ENCODE data around the gene ZNF226.
"Not testable (repeated sequence)": the region's sequence is repeated elsewhere in the genome, so short reads cannot be mapped to it uniquely, and the experiment has no call there.

Gene ZNF226

GRCh38 chr19:44176590-44176989 lies 11.7 kb downstream of the ZNF226 start:
- no peaks in the 10 kb centered on the region for H3K4me1 ChIP-seq (ENCODE audit: insufficient read depth, low read length)
- H3K36me3 ChIP-seq (ENCODE audit: insufficient read depth, low read length) = peaks cover 58% of the 10 kb centered on the region
- peak overlapping the region in 1 of 2 donors; percentile 5 for H3K4me3 ChIP-seq (ENCODE audit: low read depth in 1 of 2, low read length in 2 of 2)
- H3K27ac ChIP-seq (ENCODE audit: low read depth, low read length) = no peak overlapping the region
- H3K27me3 ChIP-seq (ENCODE audit: control insufficient read depth in 1 of 2, insufficient read depth in 2 of 2, low read length in 2 of 2) = no peaks in the 10 kb centered on the region
- H3K9ac ChIP-seq (ENCODE audit: low read length) = no peak overlapping the region
- peaks cover 80% of the 10 kb centered on the region for H3K9me3 ChIP-seq (ENCODE audit: low read length)

GRCh38 chr19:44180968-44181367 lies 16.1 kb downstream of the ZNF226 start:
- H3K36me3 ChIP-seq (ENCODE audit: insufficient read depth, low read length) = peaks cover 14% of the 10 kb centered on the region
- H3K9ac ChIP-seq (ENCODE audit: low read length) = no peak overlapping the region
- no peak overlapping the region for H3K4me3 ChIP-seq (ENCODE audit: low read depth in 1 of 2, low read length in 2 of 2)
- H3K27me3 ChIP-seq (ENCODE audit: control insufficient read depth in 1 of 2, insufficient read depth in 2 of 2, low read length in 2 of 2) = no peaks in the 10 kb centered on the region
- no peak overlapping the region for H3K27ac ChIP-seq (ENCODE audit: low read depth, low read length)
- peaks cover 60% of the 10 kb centered on the region for H3K9me3 ChIP-seq (ENCODE audit: low read length)
- no peaks in the 10 kb centered on the region for H3K4me1 ChIP-seq (ENCODE audit: insufficient read depth, low read length)

- Histone ChIP-seq H3K27ac (ENCODE audit: low read depth, low read length) (no peak overlapping the region), H3K4me1 (ENCODE audit: insufficient read depth, low read length) (no peaks in the 10 kb centered on the region), H3K36me3 (ENCODE audit: insufficient read depth, low read length) (peaks cover 2% of the 10 kb centered on the region), H3K9ac (ENCODE audit: low read length) (no peak overlapping the region), H3K27me3 (ENCODE audit: control insufficient read depth in 1 of 2, insufficient read depth in 2 of 2, low read length in 2 of 2) (no peaks in the 10 kb centered on the region), H3K4me3 (ENCODE audit: low read depth in 1 of 2, low read length in 2 of 2) (peak overlapping the region in 1 of 2 donors; percentile 1), H3K9me3 (ENCODE audit: low read length) (peaks cover 59% of the 10 kb centered on the region)
These were observed 17.2 kb downstream of the ZNF226 start for GRCh38 chr19:44182145-44182544.

DNA sequence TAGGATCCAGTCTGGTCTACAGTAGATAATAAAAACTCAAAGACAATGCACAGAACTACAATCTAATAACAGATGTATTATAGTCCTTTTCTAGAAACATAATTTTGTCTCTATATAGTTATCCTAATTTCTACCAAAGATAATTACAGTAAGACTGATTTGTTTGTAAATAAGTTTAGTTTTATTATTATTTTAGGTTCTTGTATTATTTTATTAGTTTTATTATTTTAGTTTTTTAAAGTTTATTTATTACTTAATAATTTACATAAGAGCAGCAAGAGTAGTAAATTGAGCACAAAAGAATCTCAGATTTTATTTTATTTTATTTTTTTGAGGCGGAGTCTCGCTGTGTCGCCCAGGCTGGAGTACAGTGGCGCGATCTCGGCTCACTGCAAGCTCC lies 25.1 kb downstream of the ZNF226 start:
- Histone ChIP-seq H3K4me3 (ENCODE audit: low read depth in 1 of 2, low read length in 2 of 2) (no peak overlapping the region), H3K9me3 (ENCODE audit: low read length) (peaks cover 31% of the 10 kb centered on the region), H3K4me1 (ENCODE audit: insufficient read depth, low read length) (no peaks in the 10 kb centered on the region), H3K27me3 (ENCODE audit: control insufficient read depth in 1 of 2, insufficient read depth in 2 of 2, low read length in 2 of 2) (no peaks in the 10 kb centered on the region), H3K27ac (ENCODE audit: low read depth, low read length) (no peak overlapping the region), H3K9ac (ENCODE audit: low read length) (no peak overlapping the region), H3K36me3 (ENCODE audit: insufficient read depth, low read length) (no peaks in the 10 kb centered on the region)

DNA sequence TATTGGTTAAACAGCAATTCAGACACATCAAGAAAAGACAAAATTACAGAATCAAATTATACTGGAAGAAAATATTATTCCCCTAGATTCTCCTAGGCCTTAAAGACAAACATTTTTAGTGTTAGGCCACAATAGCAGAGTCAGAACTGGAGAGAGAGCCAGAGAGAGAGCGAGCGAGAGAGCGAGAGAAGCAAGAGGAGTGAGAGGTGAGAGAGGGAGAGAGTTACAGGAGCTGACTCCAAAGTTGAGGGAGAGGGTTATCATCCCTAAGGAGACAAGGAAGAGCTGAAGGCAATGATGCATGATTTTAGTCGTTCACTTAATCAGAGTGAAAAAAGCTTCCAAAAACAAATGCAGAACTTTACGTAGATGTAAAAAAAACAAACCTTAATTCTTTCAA lies 27.2 kb downstream of the ZNF226 start:
- Histone ChIP-seq H3K27me3 (ENCODE audit: control insufficient read depth in 1 of 2, insufficient read depth in 2 of 2, low read length in 2 of 2) (no peaks in the 10 kb centered on the region), H3K9ac (ENCODE audit: low read length) (no peak overlapping the region), H3K4me3 (ENCODE audit: low read depth in 1 of 2, low read length in 2 of 2) (peak overlapping the region in 1 of 2 donors; percentile 9), H3K27ac (ENCODE audit: low read depth, low read length) (no peak overlapping the region), H3K9me3 (ENCODE audit: low read length) (peaks cover 18% of the 10 kb centered on the region), H3K36me3 (ENCODE audit: insufficient read depth, low read length) (no peaks in the 10 kb centered on the region), H3K4me1 (ENCODE audit: insufficient read depth, low read length) (no peaks in the 10 kb centered on the region)

- no peak overlapping the region for H3K4me3 ChIP-seq (ENCODE audit: low read depth in 1 of 2, low read length in 2 of 2)
- H3K9me3 ChIP-seq (ENCODE audit: low read length) = peaks cover 14% of the 10 kb centered on the region
- no peak overlapping the region for H3K9ac ChIP-seq (ENCODE audit: low read length)
- no peaks in the 10 kb centered on the region for H3K36me3 ChIP-seq (ENCODE audit: insufficient read depth, low read length)
- H3K27ac ChIP-seq (ENCODE audit: low read depth, low read length) = no peak overlapping the region
- H3K27me3 ChIP-seq (ENCODE audit: control insufficient read depth in 1 of 2, insufficient read depth in 2 of 2, low read length in 2 of 2) = no peaks in the 10 kb centered on the region
- H3K4me1 ChIP-seq (ENCODE audit: insufficient read depth, low read length) = no peaks in the 10 kb centered on the region
These were observed 31.9 kb downstream of the ZNF226 start for GRCh38 chr19:44196772-44197171.

DNA sequence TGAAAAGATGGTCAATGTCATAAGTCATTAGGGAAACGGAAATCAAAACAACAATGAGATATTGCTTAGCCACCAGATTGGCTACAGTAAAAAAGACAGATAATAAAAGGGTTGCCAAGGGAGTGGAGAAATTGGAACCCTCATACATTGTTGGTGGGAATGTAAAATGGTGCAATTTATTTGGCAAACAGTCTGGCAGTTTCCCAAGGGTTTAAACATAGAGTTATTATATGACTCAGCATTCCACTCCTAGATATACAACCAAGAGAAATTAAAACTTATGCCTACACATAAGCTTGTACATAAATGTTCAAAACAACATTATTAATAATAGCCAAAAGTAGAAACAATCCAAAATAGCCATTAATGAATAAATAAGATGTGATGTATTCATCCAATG lies 37.6 kb downstream of the ZNF226 start:
- H3K27ac ChIP-seq (ENCODE audit: low read depth, low read length) = no peak overlapping the region
- H3K9ac ChIP-seq (ENCODE audit: low read length) = no peak overlapping the region
- H3K4me1 ChIP-seq (ENCODE audit: insufficient read depth, low read length) = no peaks in the 10 kb centered on the region
- no peaks in the 10 kb centered on the region for H3K36me3 ChIP-seq (ENCODE audit: insufficient read depth, low read length)
- no peaks in the 10 kb centered on the region for H3K27me3 ChIP-seq (ENCODE audit: control insufficient read depth in 1 of 2, insufficient read depth in 2 of 2, low read length in 2 of 2)
- no peak overlapping the region for H3K4me3 ChIP-seq (ENCODE audit: low read depth in 1 of 2, low read length in 2 of 2)
- H3K9me3 ChIP-seq (ENCODE audit: low read length) = no peaks in the 10 kb centered on the region

DNA sequence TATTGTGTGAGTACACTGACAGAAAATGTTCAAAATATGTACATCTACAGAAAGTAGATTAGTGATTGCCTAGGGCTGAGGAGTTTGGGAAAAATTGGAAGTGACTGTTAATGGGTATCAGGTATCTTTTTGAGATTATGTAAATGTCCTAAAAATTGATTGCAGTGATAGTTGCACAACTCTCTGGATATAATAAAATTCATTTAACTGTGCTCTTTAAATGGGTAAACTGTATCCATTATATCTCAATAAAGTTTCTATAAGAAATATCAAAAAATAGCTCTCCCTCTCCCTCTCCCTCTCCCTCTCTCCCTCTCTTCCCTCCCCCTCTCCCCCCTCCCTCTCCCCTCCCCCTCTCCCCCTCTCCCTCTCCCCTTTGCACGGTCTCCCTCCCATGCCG lies 38.1 kb downstream of the ZNF226 start:
- Histone ChIP-seq H3K9me3 (ENCODE audit: low read length) (no peaks in the 10 kb centered on the region), H3K4me3 (ENCODE audit: low read depth in 1 of 2, low read length in 2 of 2) (no peak overlapping the region), H3K36me3 (ENCODE audit: insufficient read depth, low read length) (no peaks in the 10 kb centered on the region), H3K9ac (ENCODE audit: low read length) (no peak overlapping the region), H3K4me1 (ENCODE audit: insufficient read depth, low read length) (no peaks in the 10 kb centered on the region), H3K27me3 (ENCODE audit: control insufficient read depth in 1 of 2, insufficient read depth in 2 of 2, low read length in 2 of 2) (no peaks in the 10 kb centered on the region), H3K27ac (ENCODE audit: low read depth, low read length) (no peak overlapping the region)

DNA sequence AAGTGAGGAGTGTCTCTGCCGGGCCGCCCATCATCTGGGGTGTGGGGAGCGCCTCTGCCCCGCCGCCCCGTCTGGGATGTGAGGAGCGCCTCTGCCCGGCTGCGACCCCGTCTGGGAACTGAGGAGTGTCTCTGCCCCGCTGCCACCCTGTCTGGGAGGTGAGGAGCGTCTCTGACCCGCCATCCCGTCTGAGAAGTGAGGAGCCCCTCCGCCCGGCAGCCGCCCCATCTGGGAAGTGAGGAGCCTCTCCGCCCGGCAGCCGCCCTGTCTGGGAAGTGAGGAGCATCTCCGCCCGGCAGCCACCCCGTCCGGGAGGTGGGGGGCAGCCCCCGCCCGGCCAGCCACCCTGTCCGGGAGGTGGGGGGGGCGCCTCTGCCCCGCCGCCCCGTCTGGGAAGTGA lies 39.0 kb downstream of the ZNF226 start:
- not testable (repeated sequence) for H3K9me3 ChIP-seq (ENCODE audit: low read length); H3K27me3 ChIP-seq (ENCODE audit: control insufficient read depth in 1 of 2, insufficient read depth in 2 of 2, low read length in 2 of 2); H3K9ac ChIP-seq (ENCODE audit: low read length); H3K27ac ChIP-seq (ENCODE audit: low read depth, low read length); H3K4me3 ChIP-seq (ENCODE audit: low read depth in 1 of 2, low read length in 2 of 2); H3K36me3 ChIP-seq (ENCODE audit: insufficient read depth, low read length); H3K4me1 ChIP-seq (ENCODE audit: insufficient read depth, low read length)

DNA sequence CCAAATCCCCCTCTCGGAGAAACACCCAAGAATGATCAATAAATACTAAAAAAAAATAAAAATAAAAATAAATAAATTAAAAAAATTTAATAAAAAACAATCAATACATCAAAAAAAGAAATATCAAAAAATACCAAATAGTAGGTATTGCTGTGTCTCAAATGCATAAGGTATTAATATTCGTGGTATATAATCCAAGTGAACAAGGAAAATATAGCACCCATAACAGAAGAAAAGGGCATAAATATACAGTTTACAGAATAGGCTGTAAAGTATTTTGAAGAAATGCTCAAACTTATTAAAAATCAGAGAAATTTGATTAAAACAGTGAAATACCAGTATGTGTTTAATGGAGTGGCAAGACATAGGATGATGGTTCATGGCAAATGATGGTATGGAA lies 39.9 kb downstream of the ZNF226 start:
- H3K36me3 ChIP-seq (ENCODE audit: insufficient read depth, low read length) = no peaks in the 10 kb centered on the region
- H3K4me3 ChIP-seq (ENCODE audit: low read depth in 1 of 2, low read length in 2 of 2) = no peak overlapping the region
- H3K9ac ChIP-seq (ENCODE audit: low read length) = no peak overlapping the region
- H3K4me1 ChIP-seq (ENCODE audit: insufficient read depth, low read length) = no peaks in the 10 kb centered on the region
- no peaks in the 10 kb centered on the region for H3K9me3 ChIP-seq (ENCODE audit: low read length)
- H3K27me3 ChIP-seq (ENCODE audit: control insufficient read depth in 1 of 2, insufficient read depth in 2 of 2, low read length in 2 of 2) = no peaks in the 10 kb centered on the region
- no peak overlapping the region for H3K27ac ChIP-seq (ENCODE audit: low read depth, low read length)

GRCh38 chr19:44207126-44207803 lies 42.4 kb downstream of the ZNF226 start:
- Histone ChIP-seq H3K36me3 (ENCODE audit: insufficient read depth, low read length) (no peaks in the 10 kb centered on the region), H3K4me1 (ENCODE audit: insufficient read depth, low read length) (no peaks in the 10 kb centered on the region), H3K27ac (ENCODE audit: low read depth, low read length) (peak overlapping the region; percentile 85), H3K27me3 (ENCODE audit: control insufficient read depth in 1 of 2, insufficient read depth in 2 of 2, low read length in 2 of 2) (no peaks in the 10 kb centered on the region), H3K9ac (ENCODE audit: low read length) (peak overlapping the region; percentile 39), H3K4me3 (ENCODE audit: low read depth in 1 of 2, low read length in 2 of 2) (peak overlapping the region; percentile 68 to 73), H3K9me3 (ENCODE audit: low read length) (no peaks in the 10 kb centered on the region)

GRCh38 chr19:44212250-44212865 lies 47.5 kb downstream of the ZNF226 start, which contains the start of gene ZNF227:
TSS of gene ZNF227 (plus strand) at chr19:44212532. CDS start at chr19:44217793, 5,261 bp downstream.
- Histone ChIP-seq H3K4me3 (ENCODE audit: low read depth in 1 of 2, low read length in 2 of 2) (peak within 1 kb of the TSS; percentile 70 to 77), H3K4me1 (ENCODE audit: insufficient read depth, low read length) (peaks cover 7% of the 10 kb centered on the region), H3K9ac (ENCODE audit: low read length) (peak within 1 kb of the TSS; percentile 62), H3K27me3 (ENCODE audit: control insufficient read depth in 1 of 2, insufficient read depth in 2 of 2, low read length in 2 of 2) (no peaks in the 10 kb centered on the region), H3K27ac (ENCODE audit: low read depth, low read length) (peak within 1 kb of the TSS; percentile 95), H3K36me3 (ENCODE audit: insufficient read depth, low read length) (peaks cover 13% of the 10 kb centered on the region), H3K9me3 (ENCODE audit: low read length) (no peaks in the 10 kb centered on the region)
